Heart left ventricle (tissue), 13 donors: ENCODE data around the gene FAM3D.

Source experiments
- POLR2A ChIP-seq, 2 donors: fragments of 450-650 bp; IDR thresholded peaks; one replicate each; pipeline ENCODE4 v1.6.1; 2017; ENCODE audit warnings: antibody characterized with exemption in 2 of 2, mild to moderate bottlenecking in 2 of 2, moderate library complexity in 2 of 2
- TF ChIP-seq, protein P1 (sequence below), 12 donors: fragments of 200-600 bp; sonication (generic) in 4 of 12; IDR thresholded peaks; one replicate each; pipeline versions ENCODE4 v1.5.0 to v1.8.0; 2018 to 2022; ENCODE audit warnings: antibody characterized with exemption in 12 of 12, mild to moderate bottlenecking in 5 of 12
- donor health status: ischemic (EF 13 %, LVEDD 7.1; RV severe dilation, severe dysfunction).
- donor health status: DM: no; HTN: yes; CAD: no.
- donor health status: DM: no; HTN: no; CAD: no.
- donor health status: ischemic (EF 25% LVEDD 6.9; RV normal size, moderate dysfunction).
- donor health status: ischemic (EF 25% LVEDD 5.7; RV mildly dilated, moderate dysfunction).
- donor health status: ischemic (EF 35%, LVEDD 5.7; RV mildly dilated, moderate dysfunction).
- donor health status: nonischemic (EF 11% LVEDD 7.7; RV severe dilation, severe dysfunction).
- donor health status: DM: yes; HTN: yes; CAD: no.
- donor health status: PGD.
- donor health status: ischemic (EF 29% LVEDD 5.4; RV normal size, mild dysfunction).
- donor health status: nonischemic (EF 23%, LVEDD 6.1; RV moderate dilation, normal function).

DNA sequence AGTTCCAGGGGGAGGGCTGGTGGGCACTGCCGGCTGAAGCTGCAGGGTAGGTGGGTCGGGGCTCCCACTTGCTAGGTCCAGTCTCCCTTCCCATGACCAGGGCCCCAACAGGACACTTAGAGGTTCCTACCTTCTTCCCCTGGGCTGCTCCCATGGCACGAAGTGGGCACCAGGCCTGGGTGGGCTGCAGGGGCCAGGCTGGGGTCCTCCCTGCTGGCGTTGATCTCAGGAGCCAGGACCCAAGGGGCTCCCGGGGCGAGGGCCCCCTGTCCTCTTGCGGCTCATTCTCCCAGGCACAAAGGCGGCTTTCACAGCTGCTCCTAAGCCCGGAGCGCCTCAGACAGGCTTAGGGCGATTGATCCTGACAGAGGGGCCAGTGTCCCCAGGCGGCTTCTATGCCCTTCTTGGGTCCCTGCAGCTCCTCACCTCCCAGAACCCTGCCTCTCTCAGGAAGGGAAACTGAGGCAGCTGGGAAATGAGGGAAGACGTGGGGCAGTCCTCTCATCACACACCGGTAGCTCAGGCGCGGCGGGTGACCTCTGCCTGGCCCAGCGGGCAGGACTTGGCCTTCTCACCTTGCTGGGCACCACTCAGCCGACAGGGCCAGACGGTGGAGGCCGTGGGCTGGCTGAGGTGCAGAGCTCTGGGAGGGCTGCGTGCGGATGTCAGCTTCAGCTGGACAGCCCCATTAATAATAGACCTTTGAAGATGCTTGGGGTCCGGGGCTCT, 39.6 kb downstream of the FAM3D start:
- TF ChIP-seq, protein P1, sequence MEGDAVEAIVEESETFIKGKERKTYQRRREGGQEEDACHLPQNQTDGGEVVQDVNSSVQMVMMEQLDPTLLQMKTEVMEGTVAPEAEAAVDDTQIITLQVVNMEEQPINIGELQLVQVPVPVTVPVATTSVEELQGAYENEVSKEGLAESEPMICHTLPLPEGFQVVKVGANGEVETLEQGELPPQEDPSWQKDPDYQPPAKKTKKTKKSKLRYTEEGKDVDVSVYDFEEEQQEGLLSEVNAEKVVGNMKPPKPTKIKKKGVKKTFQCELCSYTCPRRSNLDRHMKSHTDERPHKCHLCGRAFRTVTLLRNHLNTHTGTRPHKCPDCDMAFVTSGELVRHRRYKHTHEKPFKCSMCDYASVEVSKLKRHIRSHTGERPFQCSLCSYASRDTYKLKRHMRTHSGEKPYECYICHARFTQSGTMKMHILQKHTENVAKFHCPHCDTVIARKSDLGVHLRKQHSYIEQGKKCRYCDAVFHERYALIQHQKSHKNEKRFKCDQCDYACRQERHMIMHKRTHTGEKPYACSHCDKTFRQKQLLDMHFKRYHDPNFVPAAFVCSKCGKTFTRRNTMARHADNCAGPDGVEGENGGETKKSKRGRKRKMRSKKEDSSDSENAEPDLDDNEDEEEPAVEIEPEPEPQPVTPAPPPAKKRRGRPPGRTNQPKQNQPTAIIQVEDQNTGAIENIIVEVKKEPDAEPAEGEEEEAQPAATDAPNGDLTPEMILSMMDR (IDR thresholded peaks at IDR 0.05) = no peak
- no peak for TF ChIP-seq POLR2A (IDR thresholded peaks at IDR 0.05)
